GM12875 (cell line): ENCODE measurements around the gene MRPL43.

ENCODE experiments used
- H3K4me3 ChIP-seq: one replicate; pipeline ENCODE4 v1.5.1; 2011; ENCODE audit warnings: low read depth, low read length, control low read depth
- CTCF ChIP-seq: IDR thresholded peaks from 2 replicates; pipeline ENCODE4 v1.5.1; 2011; ENCODE audit warnings: low read depth, mild to moderate bottlenecking, control low read depth, inconsistent platforms, low read length, moderate library complexity, borderline replicate concordance; ENCODE audit not compliant: insufficient read depth

The MRPL43 gene

GRCh38 chr10:100972904-100973535, 14.3 kb downstream of the MRPL43 start:
- no peak overlapping the region for H3K4me3 ChIP-seq
- TF ChIP-seq CTCF: no peak

GRCh38 chr10:100972115-100972903, 15.0 kb downstream of the MRPL43 start:
- TF ChIP-seq CTCF: no peak
- H3K4me3 ChIP-seq: no peak overlapping the region

- TF ChIP-seq CTCF: no peak
- no peak overlapping the region for H3K4me3 ChIP-seq
Observed at GRCh38 chr10:100970914-100971811, 16.1 kb downstream of the MRPL43 start.

GRCh38 chr10:100970076-100970913, 17.0 kb downstream of the MRPL43 start:
- no peak for TF ChIP-seq CTCF
- H3K4me3 ChIP-seq: no peak overlapping the region

- H3K4me3 ChIP-seq: peak within 1 kb of the TSS; percentile 36
- TF ChIP-seq CTCF: peak; percentile 85
Observed at GRCh38 chr10:100969187-100970075, 17.9 kb downstream of the MRPL43 start, which contains the start of gene SEMA4G. Gene SEMA4G, plus strand, starts transcription at chr10:100969504. Its CDS starts 3,409 bp downstream, at chr10:100972913.
